H9 (cell line): ENCODE measurements around the gene SPRYD7. TPM values are rescaled to one million over a fixed set of nuclear protein-coding genes. Genes with fewer than 3 reads are reported as not detected.

Source experiments
- DNase-seq: peaks from one replicate; pipeline ENCODE4 v3.0.0-alpha.2; 2017
- H2AFZ ChIP-seq: one replicate; pipeline ENCODE4 v1.6.1; 2013; ENCODE audit warnings: mild to moderate bottlenecking, low read length, control low read depth, moderate library complexity
- H2AK5ac ChIP-seq: 2 replicates; pipeline ENCODE4 v1.6.1; 2013; ENCODE audit warnings: low read length, control low read depth, mixed read lengths; ENCODE audit not compliant: insufficient read length
- H2BK120ac ChIP-seq: one replicate; pipeline ENCODE4 v1.6.1; 2013; ENCODE audit warnings: low read depth, mild to moderate bottlenecking, low read length, control low read depth, inconsistent platforms; ENCODE audit not compliant: poor library complexity, severe bottlenecking
- H2BK12ac ChIP-seq: 2 replicates; pipeline ENCODE4 v1.6.1; 2013; ENCODE audit warnings: low read length, control low read depth, mixed read lengths, low read depth; ENCODE audit not compliant: insufficient read length
- H2BK15ac ChIP-seq: 2 replicates; pipeline ENCODE4 v1.6.1; 2013; ENCODE audit warnings: low read depth, low read length, control low read depth
- H2BK20ac ChIP-seq: one replicate; pipeline ENCODE4 v1.6.1; 2013; ENCODE audit warnings: low read depth, mild to moderate bottlenecking, low read length, control low read depth, inconsistent platforms; ENCODE audit not compliant: poor library complexity, severe bottlenecking
- H2BK5ac ChIP-seq: 2 replicates; pipeline ENCODE4 v1.6.1; 2013; ENCODE audit warnings: low read length, control low read depth, mixed read lengths; ENCODE audit not compliant: insufficient read length
- H3K14ac ChIP-seq: 2 replicates; pipeline ENCODE4 v1.6.1; 2013; ENCODE audit warnings: low read length, control low read depth; ENCODE audit not compliant: insufficient read depth
- H3K18ac ChIP-seq: 2 replicates; pipeline ENCODE4 v1.6.1; 2013; ENCODE audit warnings: low read depth, mild to moderate bottlenecking, mixed read lengths, low read length, control low read depth; ENCODE audit not compliant: insufficient read length
- H3K23ac ChIP-seq: 2 replicates; pipeline ENCODE4 v1.6.1; 2013; ENCODE audit warnings: low read length, control low read depth, mixed read lengths, low read depth; ENCODE audit not compliant: insufficient read length
- H3K23me2 ChIP-seq: 2 replicates; pipeline ENCODE4 v1.6.1; 2013; ENCODE audit warnings: low read depth, mild to moderate bottlenecking, mixed read lengths, low read length, control low read depth; ENCODE audit not compliant: insufficient read length, poor library complexity, severe bottlenecking
- H3K27ac ChIP-seq: 2 replicates; pipeline ENCODE4 v1.5.1; 2013; ENCODE audit warnings: low read length, control low read depth, mixed read lengths, low read depth; ENCODE audit not compliant: insufficient read length
- H3K27me3 ChIP-seq: 2 replicates; pipeline ENCODE4 v1.6.1; 2013; ENCODE audit warnings: low read length, control low read depth, inconsistent platforms; ENCODE audit not compliant: insufficient read depth
- H3K4ac ChIP-seq: 2 replicates; pipeline ENCODE4 v1.6.1; 2013; ENCODE audit warnings: low read depth, mild to moderate bottlenecking, control low read depth, inconsistent platforms, low read length, moderate library complexity
- H3K4me1 ChIP-seq: 2 replicates; pipeline ENCODE4 v1.6.1; 2013; ENCODE audit warnings: low read length, control low read depth, inconsistent platforms; ENCODE audit not compliant: insufficient read depth
- H3K4me2 ChIP-seq: 2 replicates; pipeline ENCODE4 v1.6.1; 2013; ENCODE audit warnings: low read length, control low read depth, mixed read lengths; ENCODE audit not compliant: insufficient read length, insufficient read depth
- H3K56ac ChIP-seq: 2 replicates; pipeline ENCODE4 v1.6.1; 2013; ENCODE audit warnings: low read depth, mild to moderate bottlenecking, mixed read lengths, low read length, control low read depth; ENCODE audit not compliant: insufficient read length
- H3K79me1 ChIP-seq: 2 replicates; pipeline ENCODE4 v1.6.1; 2013; ENCODE audit warnings: low read depth, mild to moderate bottlenecking, moderate library complexity, low read length, control low read depth, inconsistent platforms; ENCODE audit not compliant: insufficient read depth, poor library complexity, severe bottlenecking
- H3K79me2 ChIP-seq: 2 replicates; pipeline ENCODE4 v1.6.1; 2013; ENCODE audit warnings: low read length, control low read depth, inconsistent platforms; ENCODE audit not compliant: insufficient read depth
- H3K9ac ChIP-seq: 2 replicates; pipeline ENCODE4 v1.6.1; 2013; ENCODE audit warnings: low read length, control low read depth, mixed read lengths; ENCODE audit not compliant: insufficient read length; ENCODE audit errors: extremely low read depth
- H3K9me3 ChIP-seq: one replicate; pipeline ENCODE4 v1.6.1; 2013; ENCODE audit warnings: low read depth, low read length, inconsistent platforms; ENCODE audit not compliant: control insufficient read depth
- H3T11ph ChIP-seq: one replicate; pipeline ENCODE4 v1.6.1; 2013; ENCODE audit warnings: mild to moderate bottlenecking, low read length, control low read depth, inconsistent platforms
- H4K20me1 ChIP-seq: one replicate; pipeline ENCODE4 v1.6.1; 2013; ENCODE audit not compliant: control insufficient read depth, insufficient read length, insufficient read depth
- H4K5ac ChIP-seq: 2 replicates; pipeline ENCODE4 v1.6.1; 2013; ENCODE audit warnings: low read depth, mild to moderate bottlenecking, mixed read lengths, low read length, control low read depth; ENCODE audit not compliant: insufficient read length
- H4K8ac ChIP-seq: replicated peaks from 2 replicates; pipeline ENCODE4 v1.6.1; 2013; ENCODE audit warnings: low read length, control low read depth, mixed read lengths, low read depth; ENCODE audit not compliant: insufficient read length
- H4K91ac ChIP-seq: 2 replicates; pipeline ENCODE4 v1.6.1; 2013; ENCODE audit warnings: low read depth, mild to moderate bottlenecking, moderate library complexity, mixed read lengths, low read length, control low read depth; ENCODE audit not compliant: insufficient read length
- H3K27ac Mint-ChIP-seq, 3 experiments: 2 replicates in 2 of 3; 3 replicates in 1 of 3; pipeline ENCODE4 v1.8.0; 2020 to 2021; ENCODE audit warnings: mixed read lengths in 3 of 3, mild to moderate bottlenecking in 1 of 3, moderate library complexity in 1 of 3
- H3K27me3 Mint-ChIP-seq: 2 replicates; pipeline ENCODE4 v1.8.0; 2021; ENCODE audit warnings: low read depth, mild to moderate bottlenecking, moderate library complexity, mixed read lengths
- H3K36me3 Mint-ChIP-seq, 3 experiments: 2 replicates in 2 of 3; 3 replicates in 1 of 3; pipeline ENCODE4 v1.8.0; 2020 to 2021; ENCODE audit warnings: low read depth in 3 of 3, mixed read lengths in 3 of 3; ENCODE audit not compliant: insufficient read depth in 1 of 3
- H3K4me1 Mint-ChIP-seq, 2 experiments: 2 replicates each; pipeline ENCODE4 v1.8.0; 2020; ENCODE audit warnings: mixed read lengths in 2 of 2
- H3K4me3 Mint-ChIP-seq, 2 experiments: 2 replicates in 1 of 2; 3 replicates in 1 of 2; pipeline ENCODE4 v1.8.0; 2020 to 2021; ENCODE audit warnings: mild to moderate bottlenecking in 2 of 2, mixed read lengths in 2 of 2, moderate library complexity in 1 of 2
- H3K9me3 Mint-ChIP-seq, 2 experiments: 2 replicates in 1 of 2; 3 replicates in 1 of 2; pipeline ENCODE4 v1.8.0; 2020; ENCODE audit warnings: mild to moderate bottlenecking in 2 of 2, mixed read lengths in 2 of 2, moderate library complexity in 1 of 2
- CTCF ChIP-seq: fragments of 200-600 bp; sonication (generic); conservative IDR thresholded peaks from 3 replicates; pipeline ENCODE4 v1.8.0; 2021; ENCODE audit warnings: antibody characterized with exemption, mild to moderate bottlenecking
- WGBS: extraction: QIAGEN DNeasy Blood & Tissue Kit; methylation state at CpG from one replicate; pipeline ENCODE4 v1.1.7; 2013; ENCODE audit warnings: missing lambda C conversion rate, low lambda C conversion rate, mixed read lengths; ENCODE audit not compliant: insufficient read length; ENCODE audit errors: extremely low coverage; 5-methylcytosine and 5-hydroxymethylcytosine counted together
- total RNA-seq: library from RNA; stranded (reverse); gene quantifications from 2 replicates; pipeline ENCODE4 v1.2.1, GENCODE V29; 2021

Gene SPRYD7
- total RNA-seq, 1 experiment from 2014 or later: 1.8 TPM

GRCh38 chr13:49877629-49878218 is 58.4 kb downstream of the SPRYD7 start:
- no peak for TF ChIP-seq CTCF
- Histone ChIP-seq H3K23ac (no peak overlapping the region), H2BK15ac (no peak overlapping the region), H3K27me3 (no peaks in the 10 kb centered on the region), H4K20me1 (no peaks in the 10 kb centered on the region), H2AK5ac (no peak overlapping the region), H3T11ph (no peak overlapping the region), H3K14ac (no peak overlapping the region), H3K4me1 (no peaks in the 10 kb centered on the region), H3K4ac (no peak overlapping the region), H3K79me1 (no peaks in the 10 kb centered on the region), H4K5ac (no peak overlapping the region), H2BK5ac (no peak overlapping the region), H3K9ac (no peak overlapping the region), H4K91ac (no peak overlapping the region), H3K56ac (no peak overlapping the region), H2BK120ac (no peak overlapping the region), H3K4me2 (no peak overlapping the region), H3K27ac (no peak overlapping the region), H2BK20ac (no peak overlapping the region), H3K23me2 (no peaks in the 10 kb centered on the region), H3K79me2 (no peaks in the 10 kb centered on the region), H3K18ac (no peak overlapping the region), H4K8ac (no peak overlapping the region), H2BK12ac (no peak overlapping the region), H2AFZ (no peak overlapping the region), H3K9me3 (peaks cover 31% of the 10 kb centered on the region)
- no peak for DNase-seq
- no CpG with 5 or more reads among the region's 3 CpGs for WGBS
- Mint-ChIP-seq H3K27me3 (peaks cover 6% of the 10 kb centered on the region), H3K9me3 (peaks cover 84 to 89% of the 10 kb centered on the region in 2 experiments), H3K27ac (no peak overlapping the region), H3K4me1 (no peaks in the 10 kb centered on the region), H3K36me3 (peaks cover 20 to 51% (median 39%) of the 10 kb centered on the region in 3 experiments), H3K4me3 (no peak overlapping the region)
